ENCODE data around the gene TMEM132C. TPM values are rescaled to one million over a fixed set of nuclear protein-coding genes. Genes with fewer than 3 reads are reported as not detected.

Gene TMEM132C
- total RNA-seq, 2 experiments from 2014 or later: not detected

- H3K36me3 Mint-ChIP-seq (ENCODE audit: low read depth): no peaks in the 10 kb centered on the region
- H3K27ac Mint-ChIP-seq: no peak overlapping the region
- no peak overlapping the region for H3K4me3 Mint-ChIP-seq
- H3K4me1 Mint-ChIP-seq (ENCODE audit: low read depth): no peaks in the 10 kb centered on the region
- DNase-seq (no peak), ATAC-seq (no peak)
- peaks cover 2% of the 10 kb centered on the region for H3K27me3 Mint-ChIP-seq
- no peak for TF ChIP-seq CTCF (IDR thresholded peaks at IDR 0.05)
- H3K9me3 Mint-ChIP-seq: no peaks in the 10 kb centered on the region
- CTCF ChIA-PET: no interaction called here
- intact Hi-C loops (cut with micrococcal nuclease): no loop called here
- POLR2A ChIA-PET: no interaction called here
Observed at GRCh38 chr12:128449146-128449894, 182.3 kb downstream of the TMEM132C start.

- DNase-seq (no peak), ATAC-seq (no peak)
- peaks cover 2% of the 10 kb centered on the region for H3K27me3 Mint-ChIP-seq
- no peak overlapping the region for H3K4me3 Mint-ChIP-seq
- H3K36me3 Mint-ChIP-seq (ENCODE audit: low read depth): no peaks in the 10 kb centered on the region
- H3K9me3 Mint-ChIP-seq: peaks cover 2% of the 10 kb centered on the region
- ChIA-PET CTCF (no interaction called here), POLR2A (no interaction called here)
- intact Hi-C loops (cut with micrococcal nuclease): no loop called here
- no peak for TF ChIP-seq CTCF (IDR thresholded peaks at IDR 0.05)
- H3K27ac Mint-ChIP-seq: no peak overlapping the region
- H3K4me1 Mint-ChIP-seq (ENCODE audit: low read depth): no peaks in the 10 kb centered on the region
Observed at GRCh38 chr12:128450810-128451209, 183.8 kb downstream of the TMEM132C start.

- POLR2A ChIA-PET: no interaction called here
- CTCF ChIA-PET: no interaction called here
- no peak overlapping the region for H3K27ac Mint-ChIP-seq
- H3K4me3 Mint-ChIP-seq: no peak overlapping the region
- peaks cover 7% of the 10 kb centered on the region for H3K9me3 Mint-ChIP-seq
- H3K36me3 Mint-ChIP-seq (ENCODE audit: low read depth): no peaks in the 10 kb centered on the region
- no peaks in the 10 kb centered on the region for H3K4me1 Mint-ChIP-seq (ENCODE audit: low read depth)
- ATAC-seq: no peak
- no peak for TF ChIP-seq CTCF (IDR thresholded peaks at IDR 0.05)
- intact Hi-C loops (cut with micrococcal nuclease): no loop called here
- peaks cover 3% of the 10 kb centered on the region for H3K27me3 Mint-ChIP-seq
- no peak for DNase-seq
Observed at GRCh38 chr12:128455851-128456250, 188.9 kb downstream of the TMEM132C start.

- DNase-seq (no peak), ATAC-seq (no peak)
- POLR2A ChIA-PET: no interaction called here
- H3K4me3 Mint-ChIP-seq: no peak overlapping the region
- no peaks in the 10 kb centered on the region for H3K36me3 Mint-ChIP-seq (ENCODE audit: low read depth)
- peaks cover 3% of the 10 kb centered on the region for H3K27me3 Mint-ChIP-seq
- TF ChIP-seq CTCF (IDR thresholded peaks at IDR 0.05): no peak
- peaks cover 7% of the 10 kb centered on the region for H3K9me3 Mint-ChIP-seq
- intact Hi-C loops (cut with micrococcal nuclease): no loop called here
- CTCF ChIA-PET: no interaction called here
- no peak overlapping the region for H3K27ac Mint-ChIP-seq
- H3K4me1 Mint-ChIP-seq (ENCODE audit: low read depth): no peaks in the 10 kb centered on the region
Observed at GRCh38 chr12:128456922-128457321, 190.0 kb downstream of the TMEM132C start.

GRCh38 chr12:128458301-128458974, 191.5 kb downstream of the TMEM132C start:
- POLR2A ChIA-PET: no interaction called here
- DNase-seq (no peak), ATAC-seq (no peak)
- peaks cover 7% of the 10 kb centered on the region for H3K9me3 Mint-ChIP-seq
- no peak for TF ChIP-seq CTCF (IDR thresholded peaks at IDR 0.05)
- CTCF ChIA-PET: no interaction called here
- H3K4me3 Mint-ChIP-seq: no peak overlapping the region
- H3K4me1 Mint-ChIP-seq (ENCODE audit: low read depth): no peaks in the 10 kb centered on the region
- intact Hi-C loops (cut with micrococcal nuclease): no loop called here
- peaks cover 3% of the 10 kb centered on the region for H3K27me3 Mint-ChIP-seq
- no peaks in the 10 kb centered on the region for H3K36me3 Mint-ChIP-seq (ENCODE audit: low read depth)
- H3K27ac Mint-ChIP-seq: no peak overlapping the region

Data from activated CD8-positive, alpha-beta T cell treated with anti-CD3 and anti-CD28 coated beads for 36 hours (primary cell).